Measurements from ENCODE around the gene RIMS4.

RIMS4 gene

GRCh38 chr20:44724423-44725091, 85.8 kb downstream of the RIMS4 start:
- peaks cover 4% of the 10 kb centered on the region; the same call in 1 of the 2 replicates for H3K4me1 ChIP-seq (ENCODE audit: low read length)
- no peaks in the 10 kb centered on the region for H4K20me1 ChIP-seq (ENCODE audit: insufficient read depth, low read length)
- no peaks in the 10 kb centered on the region for H3K36me3 ChIP-seq (replicated peaks; ENCODE audit: insufficient read depth, low read length)
- no peak overlapping the region for H3K9ac ChIP-seq (ENCODE audit: low read length)
- no peaks in the 10 kb centered on the region for H3F3A ChIP-seq (ENCODE audit: insufficient read depth, low read length)
- DNase-seq, result no peak
- TF ChIP-seq EZH2 (optimal IDR thresholded peaks at IDR 0.05; ENCODE audit: low read depth, low read length), result no peak
- TF ChIP-seq CTCF (IDR thresholded peaks at IDR 0.05; ENCODE audit: low read length), result no peak
- TF ChIP-seq EZH2phosphoT487 (IDR thresholded peaks at IDR 0.05; ENCODE audit: low read length), result no peak
- no peak overlapping the region for H3K4me2 ChIP-seq (ENCODE audit: low read depth, low read length)
- no peaks in the 10 kb centered on the region for H3K79me2 ChIP-seq (ENCODE audit: low read length)
- H2AFZ ChIP-seq (ENCODE audit: low read length), result no peak overlapping the region
- no peak overlapping the region for H3K27ac ChIP-seq (ENCODE audit: low read length)
- H3K9me3 ChIP-seq (replicated peaks; ENCODE audit: insufficient read depth, low read length), result no peaks in the 10 kb centered on the region
- H3K4me3 ChIP-seq (ENCODE audit: low read length), result no peak overlapping the region
- peaks cover 47% of the 10 kb centered on the region for H3K27me3 ChIP-seq (replicated peaks; ENCODE audit: insufficient read depth, low read length)
- no peaks in the 10 kb centered on the region for H3K9me2 ChIP-seq (replicated peaks; ENCODE audit: insufficient read depth, low read length)

- H3K27me3 ChIP-seq (replicated peaks; ENCODE audit: insufficient read depth, low read length), result peaks cover 48% of the 10 kb centered on the region
- H3K9me3 ChIP-seq (replicated peaks; ENCODE audit: insufficient read depth, low read length), result no peaks in the 10 kb centered on the region
- no peaks in the 10 kb centered on the region for H3K79me2 ChIP-seq (ENCODE audit: low read length)
- TF ChIP-seq EZH2phosphoT487 (IDR thresholded peaks at IDR 0.05; ENCODE audit: low read length) (no peak), CTCF (IDR thresholded peaks at IDR 0.05; ENCODE audit: low read length) (no peak), EZH2 (optimal IDR thresholded peaks at IDR 0.05; ENCODE audit: low read depth, low read length) (no peak)
- H3K4me1 ChIP-seq (ENCODE audit: low read length), result peaks cover 4% of the 10 kb centered on the region; the same call in 1 of the 2 replicates
- H3K9ac ChIP-seq (ENCODE audit: low read length), result no peak overlapping the region
- no peaks in the 10 kb centered on the region for H4K20me1 ChIP-seq (ENCODE audit: insufficient read depth, low read length)
- no peaks in the 10 kb centered on the region for H3K9me2 ChIP-seq (replicated peaks; ENCODE audit: insufficient read depth, low read length)
- H3F3A ChIP-seq (ENCODE audit: insufficient read depth, low read length), result no peaks in the 10 kb centered on the region
- H3K4me3 ChIP-seq (ENCODE audit: low read length), result no peak overlapping the region
- no peak for DNase-seq
- no peak overlapping the region for H2AFZ ChIP-seq (ENCODE audit: low read length)
- H3K4me2 ChIP-seq (ENCODE audit: low read depth, low read length), result no peak overlapping the region
- H3K27ac ChIP-seq (ENCODE audit: low read length), result no peak overlapping the region
- H3K36me3 ChIP-seq (replicated peaks; ENCODE audit: insufficient read depth, low read length), result no peaks in the 10 kb centered on the region
These were observed 86.5 kb downstream of the RIMS4 start for GRCh38 chr20:44723798-44724362.

- H4K20me1 ChIP-seq (ENCODE audit: insufficient read depth, low read length), result no peaks in the 10 kb centered on the region
- H3K4me3 ChIP-seq (ENCODE audit: low read length), result no peak overlapping the region
- no peaks in the 10 kb centered on the region for H3K79me2 ChIP-seq (ENCODE audit: low read length)
- no peak for DNase-seq
- H3K4me1 ChIP-seq (ENCODE audit: low read length), result peaks cover 4% of the 10 kb centered on the region; the same call in 1 of the 2 replicates
- H3K4me2 ChIP-seq (ENCODE audit: low read depth, low read length), result no peak overlapping the region
- no peaks in the 10 kb centered on the region for H3F3A ChIP-seq (ENCODE audit: insufficient read depth, low read length)
- no peak overlapping the region for H3K27ac ChIP-seq (ENCODE audit: low read length)
- H2AFZ ChIP-seq (ENCODE audit: low read length), result no peak overlapping the region
- no peaks in the 10 kb centered on the region for H3K9me2 ChIP-seq (replicated peaks; ENCODE audit: insufficient read depth, low read length)
- no peaks in the 10 kb centered on the region for H3K36me3 ChIP-seq (replicated peaks; ENCODE audit: insufficient read depth, low read length)
- no peaks in the 10 kb centered on the region for H3K9me3 ChIP-seq (replicated peaks; ENCODE audit: insufficient read depth, low read length)
- TF ChIP-seq CTCF (IDR thresholded peaks at IDR 0.05; ENCODE audit: low read length) (no peak), EZH2phosphoT487 (IDR thresholded peaks at IDR 0.05; ENCODE audit: low read length) (no peak), EZH2 (optimal IDR thresholded peaks at IDR 0.05; ENCODE audit: low read depth, low read length) (no peak)
- H3K9ac ChIP-seq (ENCODE audit: low read length), result no peak overlapping the region
- H3K27me3 ChIP-seq (replicated peaks; ENCODE audit: insufficient read depth, low read length), result peaks cover 48% of the 10 kb centered on the region
These were observed 87.0 kb downstream of the RIMS4 start for GRCh38 chr20:44723391-44723790.

Measured in MM.1S (cell line).